ENCODE data around the gene INPP5F.

The INPP5F gene

DNA sequence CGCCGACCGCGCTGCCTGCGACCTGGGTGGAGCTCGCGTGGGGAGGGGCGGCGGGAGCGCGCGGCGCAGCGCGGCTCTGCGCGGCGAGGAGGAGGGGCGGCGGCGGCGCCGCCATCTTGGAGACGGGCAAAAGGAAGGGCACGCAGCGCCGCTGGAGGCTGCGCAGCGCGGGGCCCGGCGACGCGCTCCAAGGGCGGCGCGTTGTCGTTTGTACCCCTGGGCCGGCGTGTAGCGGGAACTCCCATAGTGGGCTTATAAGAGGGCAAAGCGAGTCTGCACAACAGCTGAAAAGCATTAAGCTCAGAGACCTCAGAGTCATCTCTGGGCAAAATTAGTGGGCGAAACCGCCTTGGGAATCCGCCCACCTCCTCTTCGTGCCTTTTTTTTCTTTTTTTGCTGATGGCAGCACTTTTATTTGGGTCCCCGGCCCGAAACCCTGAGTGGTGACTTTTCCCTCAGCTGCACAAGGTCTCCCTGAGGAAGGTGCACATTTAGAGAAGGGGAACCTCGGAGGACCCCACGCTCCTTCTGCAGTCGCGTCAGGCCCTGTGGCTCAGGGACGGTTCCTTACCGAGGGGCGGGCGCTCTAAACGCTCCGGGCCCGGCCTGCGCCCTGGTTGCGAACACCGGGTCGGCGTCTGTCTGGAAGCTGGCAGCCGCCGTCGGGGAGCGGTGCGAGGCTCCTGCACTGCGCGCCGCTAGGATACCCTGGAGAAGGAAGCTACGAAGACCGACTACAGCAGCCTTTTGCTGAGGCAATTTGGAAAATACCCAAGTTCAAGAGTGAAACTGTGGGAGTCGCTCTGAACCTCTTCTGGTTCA lies 147.2 kb downstream of the INPP5F start:
- DNase-seq: peak; percentile 78 to 85

DNA sequence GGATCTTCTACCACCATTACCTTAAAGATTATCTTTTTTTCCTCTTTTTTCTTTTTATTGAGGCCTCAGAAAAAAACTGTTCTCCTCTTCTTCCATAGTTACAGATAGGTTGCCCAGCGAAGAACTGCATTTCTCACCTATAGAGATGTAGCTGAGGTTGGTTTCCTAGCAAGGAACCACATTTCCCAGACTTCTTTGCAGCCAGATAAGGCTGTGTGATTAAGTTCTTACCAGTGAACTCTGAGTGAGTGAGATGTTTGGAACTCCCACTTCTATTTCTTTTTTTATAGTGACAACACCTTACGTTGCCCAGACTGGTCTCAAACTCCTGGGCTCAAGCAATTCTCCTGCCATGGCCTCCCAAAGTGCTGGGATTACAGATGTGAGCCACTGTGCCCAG lies 152.7 kb downstream of the INPP5F start:
- no peak for DNase-seq

All from stimulated activated CD4-positive, alpha-beta T cell treated with anti-CD3 and anti-CD28 coated beads, Interleukin-2, amount 100 ng/mL, for 48 hours (primary cell).